ENCODE measurements around the gene CCR7.

CCR7 gene

DNA sequence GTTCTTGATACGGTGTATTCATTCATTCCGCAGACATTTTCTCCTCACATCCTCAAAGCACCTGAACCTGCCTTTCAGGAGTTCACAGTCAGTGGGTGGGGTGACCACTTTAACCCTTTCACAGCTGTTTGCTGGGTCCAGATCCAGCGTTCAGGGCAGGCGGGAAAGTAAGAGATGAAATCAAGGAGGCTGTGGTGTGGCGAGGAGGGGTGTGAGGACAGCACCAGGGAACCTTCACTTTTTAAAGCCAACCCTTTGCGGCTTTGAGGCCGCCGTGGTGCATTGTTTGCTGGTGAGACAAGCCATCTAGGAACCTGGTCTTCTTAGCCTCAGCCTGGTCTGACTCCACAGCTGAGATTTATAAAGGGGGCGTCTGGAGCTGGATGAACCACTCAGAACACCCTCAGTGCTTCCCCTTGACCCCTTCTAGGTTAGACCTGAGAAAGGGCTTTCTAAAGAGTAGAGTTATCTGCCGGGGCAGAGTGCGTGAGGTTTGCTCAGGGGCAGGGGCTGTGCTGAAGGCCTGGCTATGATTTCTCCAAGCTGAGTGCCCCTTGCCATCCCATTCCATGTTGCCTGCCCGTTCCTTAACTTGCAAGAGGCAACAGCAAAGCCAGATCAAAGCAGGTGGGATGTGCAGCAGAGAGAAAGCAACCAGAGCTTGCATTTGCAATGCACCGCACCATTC, 933 bp downstream of the CCR7 start:
- TF ChIP-seq, protein P1, sequence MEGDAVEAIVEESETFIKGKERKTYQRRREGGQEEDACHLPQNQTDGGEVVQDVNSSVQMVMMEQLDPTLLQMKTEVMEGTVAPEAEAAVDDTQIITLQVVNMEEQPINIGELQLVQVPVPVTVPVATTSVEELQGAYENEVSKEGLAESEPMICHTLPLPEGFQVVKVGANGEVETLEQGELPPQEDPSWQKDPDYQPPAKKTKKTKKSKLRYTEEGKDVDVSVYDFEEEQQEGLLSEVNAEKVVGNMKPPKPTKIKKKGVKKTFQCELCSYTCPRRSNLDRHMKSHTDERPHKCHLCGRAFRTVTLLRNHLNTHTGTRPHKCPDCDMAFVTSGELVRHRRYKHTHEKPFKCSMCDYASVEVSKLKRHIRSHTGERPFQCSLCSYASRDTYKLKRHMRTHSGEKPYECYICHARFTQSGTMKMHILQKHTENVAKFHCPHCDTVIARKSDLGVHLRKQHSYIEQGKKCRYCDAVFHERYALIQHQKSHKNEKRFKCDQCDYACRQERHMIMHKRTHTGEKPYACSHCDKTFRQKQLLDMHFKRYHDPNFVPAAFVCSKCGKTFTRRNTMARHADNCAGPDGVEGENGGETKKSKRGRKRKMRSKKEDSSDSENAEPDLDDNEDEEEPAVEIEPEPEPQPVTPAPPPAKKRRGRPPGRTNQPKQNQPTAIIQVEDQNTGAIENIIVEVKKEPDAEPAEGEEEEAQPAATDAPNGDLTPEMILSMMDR (IDR thresholded peaks at IDR 0.05): no peak
- peak; percentile 29 for DNase-seq (ENCODE audit: low spot score)
- Histone ChIP-seq H3K27ac (no peak overlapping the region), H3K4me3 (no peak overlapping the region)

DNA sequence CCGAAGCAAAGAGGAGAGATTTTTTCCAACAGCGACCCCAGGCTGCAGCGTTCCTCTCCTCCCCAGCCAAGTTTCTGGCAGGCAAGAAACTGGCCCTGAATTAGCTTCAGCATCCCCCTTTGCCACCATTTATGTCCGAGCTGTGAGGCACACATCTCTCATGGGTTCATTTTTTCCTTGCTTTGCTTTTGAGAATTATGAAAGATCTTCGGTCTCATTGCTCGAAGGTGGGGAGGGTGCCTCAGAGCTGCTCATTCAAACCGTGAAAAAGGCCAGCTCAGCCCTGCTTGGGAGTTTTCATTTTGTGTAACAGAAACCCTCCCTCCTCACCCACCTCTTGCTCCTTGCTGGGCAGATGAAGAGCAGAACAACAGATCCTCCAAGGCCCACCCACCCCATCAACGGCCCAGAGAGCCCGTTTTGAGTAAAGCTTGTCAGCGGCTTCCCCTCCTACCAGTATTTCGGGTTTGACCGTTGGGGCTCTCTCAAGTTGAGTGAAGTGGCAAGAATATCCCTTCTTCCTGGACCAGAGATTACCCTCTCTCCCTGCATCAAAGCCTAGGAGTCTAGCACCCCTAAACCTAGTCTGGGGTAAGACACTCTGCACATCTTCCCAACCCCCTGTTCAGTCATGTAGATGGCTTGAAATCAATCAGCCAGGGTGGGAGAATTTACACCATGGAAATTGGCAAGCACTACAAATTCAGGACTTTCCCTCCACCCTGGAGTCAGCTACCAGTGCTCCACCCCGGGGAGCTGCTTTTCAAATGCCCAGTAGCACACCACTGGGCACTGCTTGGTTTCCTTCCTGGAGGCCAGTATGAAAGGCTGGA, 1.8 kb downstream of the CCR7 start:
- DNase-seq (ENCODE audit: low spot score): peak; percentile 67
- no peak overlapping the region for H3K4me3 ChIP-seq
- TF ChIP-seq, protein P1 (IDR thresholded peaks at IDR 0.05): no peak
- no peak overlapping the region for H3K27ac ChIP-seq

DNA sequence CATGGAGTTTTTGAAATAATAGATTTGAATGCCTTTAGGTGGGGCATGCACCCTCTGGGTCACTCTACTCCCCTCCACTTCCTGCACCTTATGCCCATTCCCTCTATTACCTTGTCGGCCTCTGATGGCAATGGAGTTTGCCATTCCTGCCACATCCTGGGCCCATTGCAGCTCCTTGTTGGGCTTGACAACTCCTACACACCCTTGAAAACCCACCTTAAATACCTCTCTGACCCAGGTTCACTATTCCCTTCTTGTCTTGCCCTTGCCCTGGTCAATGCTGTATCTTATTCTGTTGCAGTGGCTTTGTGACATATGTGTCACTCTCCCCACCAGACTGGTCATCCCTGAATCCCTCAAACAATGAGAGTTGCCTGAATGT, 2.4 kb downstream of the CCR7 start:
- H3K27ac ChIP-seq: no peak overlapping the region
- H3K4me3 ChIP-seq: no peak overlapping the region
- TF ChIP-seq, protein P1 (IDR thresholded peaks at IDR 0.05): no peak
- DNase-seq (ENCODE audit: low spot score): no peak

DNA sequence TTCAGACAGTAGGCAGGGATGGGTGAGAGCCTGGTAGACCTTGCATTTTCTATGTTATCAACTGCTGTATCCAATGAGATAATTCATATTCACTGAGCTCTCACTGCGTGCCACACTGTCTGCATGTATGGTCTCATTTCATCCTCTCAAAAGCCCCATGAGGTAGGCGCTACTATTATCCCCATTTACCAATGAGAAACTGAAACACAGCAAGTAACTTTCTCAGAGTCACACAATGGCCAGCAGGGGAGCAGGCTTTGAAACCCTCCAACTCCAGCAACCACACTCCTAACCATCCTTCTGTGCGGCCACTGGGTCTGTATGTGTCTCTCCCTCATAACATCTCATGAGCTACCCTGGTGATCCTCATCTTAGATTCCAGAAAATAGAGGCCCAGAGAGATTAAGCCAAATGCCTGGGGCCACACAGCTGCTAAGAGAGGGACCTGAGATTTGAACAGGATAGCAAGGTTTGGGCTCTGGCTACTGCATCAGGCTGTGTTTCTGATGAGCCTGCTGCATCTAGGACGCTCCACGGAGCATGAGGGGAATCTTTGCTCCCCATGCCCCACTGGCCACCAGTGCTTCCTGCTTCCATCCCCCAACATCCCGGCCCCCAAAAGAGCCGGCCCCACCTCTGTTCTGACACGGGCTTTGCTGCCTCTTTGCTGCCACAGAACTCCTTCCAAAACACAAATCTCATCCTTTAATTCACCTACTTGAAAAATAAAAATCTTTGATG, 3.2 kb downstream of the CCR7 start:
- TF ChIP-seq, protein P1 (IDR thresholded peaks at IDR 0.05): no peak
- no peak overlapping the region for H3K27ac ChIP-seq
- peak; percentile 60 for DNase-seq (ENCODE audit: low spot score)
- H3K4me3 ChIP-seq: no peak overlapping the region

DNA sequence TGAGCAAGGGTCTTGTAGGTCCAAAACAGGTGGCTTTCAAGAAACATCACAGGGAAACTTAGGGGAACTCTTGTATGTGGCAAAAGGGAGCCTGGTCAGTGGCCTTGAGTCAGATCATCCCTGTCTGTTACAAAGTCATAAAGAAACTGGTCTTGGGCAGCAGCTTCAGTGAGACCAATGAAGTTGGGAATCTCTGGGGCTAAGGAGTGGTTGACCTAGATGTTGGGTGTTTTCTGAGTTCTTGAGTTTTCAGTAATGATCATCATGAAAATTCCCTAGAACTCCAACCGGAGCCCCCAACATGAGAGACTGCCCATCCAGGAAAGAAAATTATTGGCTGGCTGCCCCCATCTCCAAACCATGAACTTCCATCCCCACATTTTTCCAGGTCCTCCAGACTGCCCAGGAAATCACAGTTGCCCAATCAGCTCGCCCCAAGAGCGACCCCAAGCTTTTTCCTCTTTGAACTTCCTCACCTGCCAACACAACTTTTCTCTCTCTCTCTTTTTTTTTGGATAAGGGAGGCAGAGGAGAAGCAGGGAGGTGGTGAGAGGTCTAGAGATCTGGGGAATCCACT, 3.9 kb downstream of the CCR7 start:
- TF ChIP-seq, protein P1 (IDR thresholded peaks at IDR 0.05): no peak
- peak; percentile 50 for DNase-seq (ENCODE audit: low spot score)
- Histone ChIP-seq H3K4me3 (no peak overlapping the region), H3K27ac (no peak overlapping the region)

DNA sequence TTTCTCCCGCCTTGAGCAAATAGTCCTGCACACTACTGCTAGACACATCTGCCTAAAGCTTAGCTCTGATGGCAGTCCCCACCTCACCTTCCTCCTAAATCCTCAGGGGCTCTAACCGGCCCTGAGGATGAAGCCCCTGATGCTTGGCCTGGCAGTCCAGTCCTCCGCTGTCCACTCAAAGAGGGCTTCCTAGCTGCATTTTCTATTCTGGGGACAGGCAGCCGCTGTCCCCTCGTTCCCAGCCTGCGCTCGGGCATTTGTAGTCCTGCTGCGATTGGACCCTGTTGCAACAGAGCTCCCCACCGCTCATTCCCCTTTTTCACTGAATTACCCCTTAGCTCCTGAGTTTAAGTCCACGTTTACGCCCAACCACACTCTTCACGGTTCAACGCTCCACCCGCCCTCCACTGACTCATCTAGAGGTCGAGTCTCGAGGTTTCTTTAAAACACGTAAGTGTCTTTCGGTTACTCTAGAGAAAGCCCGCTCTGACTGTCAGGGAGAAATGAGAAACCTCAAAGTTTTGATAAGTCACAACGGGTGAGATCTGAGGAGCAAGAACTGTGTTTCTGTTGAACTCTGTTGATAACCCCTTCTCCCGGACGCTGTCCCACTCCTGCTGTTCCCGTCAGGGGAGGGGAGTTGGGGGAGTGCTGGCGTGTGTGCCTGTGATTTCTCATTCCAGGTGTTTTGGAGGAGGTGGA, 4.5 kb downstream of the CCR7 start:
- H3K27ac ChIP-seq: peak overlapping the region in 1 of 2 donors; percentile 35

More for the DNA sequence above, 4.5 kb downstream of the CCR7 start:
- peak; percentile 73 for DNase-seq (ENCODE audit: low spot score)
- H3K4me3 ChIP-seq: peak overlapping the region; percentile 59
- TF ChIP-seq, protein P1 (IDR thresholded peaks at IDR 0.05): peak; percentile 25
